Left lobe of liver (tissue), 2 donors: ENCODE data around the gene HPCA. TPM values are rescaled to one million over a fixed set of nuclear protein-coding genes. Genes with fewer than 3 reads are reported as not detected.
"Not testable (repeated sequence)": the region's sequence is repeated elsewhere in the genome, so short reads cannot be mapped to it uniquely, and the experiment has no call there.

ENCODE experiments used
- ATAC-seq: fragments of 200-7000 bp; cut with Tn5 transposase; one replicate; pipeline ENCODE4 v1.9.1; 2020; ENCODE audit warnings: mild to moderate bottlenecking, moderate library complexity
- DNase-seq: peaks from one replicate; pipeline ENCODE4 v3.0.0-alpha.2; 2020; ENCODE audit warnings: low spot score
- total RNA-seq: library from RNA; stranded (reverse); gene quantifications from one replicate; pipeline ENCODE4 v1.2.1, GENCODE V29; 2021
- donor health status: DM: no; HTN: no; CAD: no; lungs with moderate emphysema.
- donor health status: DM: no; HTN: yes; CAD: no.

The HPCA gene
- total RNA-seq, 1 donor from 2014 or later: not detected

- ATAC-seq (peak; percentile 79), DNase-seq (no peak)
Observed at GRCh38 chr1:32900956-32901822, 14.9 kb downstream of the HPCA start, which contains the start of gene TMEM54. Gene TMEM54, minus strand, starts transcription at chr1:32901389. Its CDS starts 151 bp downstream, at chr1:32901238.

GRCh38 chr1:32901823-32902534 lies 15.7 kb downstream of the HPCA start:
- ATAC-seq: no peak
- DNase-seq: no peak

GRCh38 chr1:32902535-32902920 lies 16.2 kb downstream of the HPCA start:
- ATAC-seq (no peak), DNase-seq (no peak)

GRCh38 chr1:32903991-32904785 lies 17.9 kb downstream of the HPCA start:
- ATAC-seq (peak; percentile 74), DNase-seq (no peak)

- DNase-seq (no peak), ATAC-seq (no peak)
Observed at GRCh38 chr1:32904797-32905196, 18.5 kb downstream of the HPCA start.

GRCh38 chr1:32905588-32905987 lies 19.3 kb downstream of the HPCA start:
- ATAC-seq, DNase-seq: not testable (repeated sequence)

GRCh38 chr1:32906654-32907053 lies 20.4 kb downstream of the HPCA start:
- no peak for ATAC-seq
- DNase-seq: no peak

GRCh38 chr1:32907435-32907834 lies 21.1 kb downstream of the HPCA start:
- ATAC-seq: no peak
- no peak for DNase-seq

GRCh38 chr1:32910319-32910718 lies 24.0 kb downstream of the HPCA start:
- DNase-seq: no peak
- no peak for ATAC-seq

- ATAC-seq: no peak
- DNase-seq: no peak
Observed at GRCh38 chr1:32915766-32916706, 29.7 kb downstream of the HPCA start.

GRCh38 chr1:32917521-32917920 lies 31.2 kb downstream of the HPCA start:
- ATAC-seq: no peak
- no peak for DNase-seq

GRCh38 chr1:32918179-32918578 lies 31.9 kb downstream of the HPCA start:
- no peak for ATAC-seq
- no peak for DNase-seq

- no peak for ATAC-seq
- no peak for DNase-seq
Observed at GRCh38 chr1:32919811-32920733, 33.8 kb downstream of the HPCA start.

- DNase-seq (peak; percentile 98), ATAC-seq (peak; percentile 99)
Observed at GRCh38 chr1:32920833-32921232, 34.5 kb downstream of the HPCA start.

GRCh38 chr1:32924881-32925344 lies 38.6 kb downstream of the HPCA start:
- DNase-seq (no peak), ATAC-seq (no peak)

- DNase-seq: no peak
- no peak for ATAC-seq
Observed at GRCh38 chr1:32925403-32926162, 39.3 kb downstream of the HPCA start.

GRCh38 chr1:32926562-32926961 lies 40.3 kb downstream of the HPCA start:
- DNase-seq: no peak
- no peak for ATAC-seq

GRCh38 chr1:32927441-32927840 lies 41.1 kb downstream of the HPCA start:
- no peak for ATAC-seq
- no peak for DNase-seq
